ENCODE results near the gene INKA2. TPM values are rescaled to one million over a fixed set of nuclear protein-coding genes. Genes with fewer than 3 reads are reported as not detected.

Gene INKA2
- total RNA-seq, 1 experiment from 2014 or later, result 0.62 TPM

DNA sequence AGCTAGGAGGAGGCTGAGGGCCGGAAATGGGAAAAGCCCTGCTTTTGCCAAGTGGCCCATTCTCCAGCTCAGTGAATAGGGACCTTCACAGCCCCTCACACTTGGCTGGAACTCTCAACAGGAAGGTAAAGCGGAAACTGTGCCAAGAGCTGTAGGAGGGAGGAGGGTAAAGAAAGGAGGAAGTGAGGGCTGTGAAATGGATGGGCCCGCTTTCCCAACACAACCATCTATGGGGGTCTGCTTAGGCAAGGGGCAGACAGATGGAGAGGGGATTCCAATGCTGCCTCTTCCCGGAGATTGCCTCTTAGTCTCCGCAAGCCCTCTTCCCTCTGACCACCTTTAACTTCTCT lies 5.2 kb downstream of the INKA2 start:
- DNase-seq (ENCODE audit: low spot score), result no peak
- CTCF ChIA-PET, result no interaction called here
- TF ChIP-seq EZH2 (IDR thresholded peaks at IDR 0.05; ENCODE audit: borderline replicate concordance, low read depth, low read length, poor library complexity, severe bottlenecking) (no peak), CTCF (conservative IDR thresholded peaks at IDR 0.05; ENCODE audit: low read depth, low read length) (no peak)
- Histone ChIP-seq H3K36me3 (ENCODE audit: insufficient read depth, low read length, poor library complexity, severe bottlenecking) (no peaks in the 10 kb centered on the region), H3K4me3 (ENCODE audit: low read depth, low read length, poor library complexity, severe bottlenecking) (no peak overlapping the region), H3K9me3 (ENCODE audit: low read depth, low read length, poor library complexity, severe bottlenecking) (no peaks in the 10 kb centered on the region), H3K4me1 (ENCODE audit: insufficient read depth, low read length, poor library complexity, severe bottlenecking) (peaks cover 46% of the 10 kb centered on the region), H3K27ac (ENCODE audit: low read depth, low read length, poor library complexity, severe bottlenecking) (peak overlapping the region; percentile 8), H3K27me3 (replicated peaks; ENCODE audit: insufficient read depth, low read depth, low read length, poor library complexity) (no peaks in the 10 kb centered on the region)
- BruUV-seq (replicated peaks), result no TSS peak
- POLR2A ChIA-PET (ENCODE audit: low non-redundant PET), result no interaction called here
- intact Hi-C loops (cut with micrococcal nuclease; ENCODE audit: unreplicated experiment), result loop anchor here (1.0 kb wide), 1 partner anchor 14 kb away; no protein-coding TSS in a partner anchor

- H3K27ac ChIP-seq (ENCODE audit: low read depth, low read length, poor library complexity, severe bottlenecking), result peak overlapping the region; percentile 8
- no peaks in the 10 kb centered on the region for H3K36me3 ChIP-seq (ENCODE audit: insufficient read depth, low read length, poor library complexity, severe bottlenecking)
- no peaks in the 10 kb centered on the region for H3K27me3 ChIP-seq (replicated peaks; ENCODE audit: insufficient read depth, low read depth, low read length, poor library complexity)
- TF ChIP-seq CTCF (conservative IDR thresholded peaks at IDR 0.05; ENCODE audit: low read depth, low read length), result no peak
- no peak for TF ChIP-seq EZH2 (IDR thresholded peaks at IDR 0.05; ENCODE audit: borderline replicate concordance, low read depth, low read length, poor library complexity, severe bottlenecking)
- DNase-seq (ENCODE audit: low spot score), result no peak
- CTCF ChIA-PET, result no interaction called here
- no TSS peak for BruUV-seq (replicated peaks)
- intact Hi-C loops (cut with micrococcal nuclease; ENCODE audit: unreplicated experiment), result loop anchor here (1.0 kb wide), 1 partner anchor 13 kb away; no protein-coding TSS in a partner anchor
- H3K4me3 ChIP-seq (ENCODE audit: low read depth, low read length, poor library complexity, severe bottlenecking), result no peak overlapping the region
- POLR2A ChIA-PET (ENCODE audit: low non-redundant PET), result no interaction called here
- H3K4me1 ChIP-seq (ENCODE audit: insufficient read depth, low read length, poor library complexity, severe bottlenecking), result peaks cover 46% of the 10 kb centered on the region
- no peaks in the 10 kb centered on the region for H3K9me3 ChIP-seq (ENCODE audit: low read depth, low read length, poor library complexity, severe bottlenecking)
These were observed 5.8 kb downstream of the INKA2 start for GRCh38 chr1:111733183-111733991.

DNA sequence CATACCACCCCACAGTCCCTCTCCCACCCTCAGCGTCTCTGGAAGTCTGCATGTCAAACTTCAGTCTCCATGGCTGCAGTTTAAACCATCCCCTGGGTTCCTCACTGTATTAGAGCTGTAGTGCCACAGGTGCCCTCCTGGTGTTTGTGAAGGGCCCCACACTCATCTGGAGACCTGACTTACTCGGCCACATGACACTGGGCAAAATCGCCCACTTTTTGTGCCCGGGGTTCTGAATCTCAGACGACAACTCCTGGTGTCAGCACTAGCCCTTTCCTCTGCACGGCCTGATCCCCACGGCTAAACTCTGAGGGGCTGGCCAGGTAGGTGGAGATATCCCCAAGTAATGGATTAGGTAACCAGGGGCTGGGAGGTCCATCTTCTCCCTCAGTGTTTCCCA lies 6.5 kb downstream of the INKA2 start:
- POLR2A ChIA-PET (ENCODE audit: low non-redundant PET), result no interaction called here
- intact Hi-C loops (cut with micrococcal nuclease; ENCODE audit: unreplicated experiment), result loop anchor here (1.0 kb wide), 1 partner anchor 12 kb away; no protein-coding TSS in a partner anchor
- Histone ChIP-seq H3K9me3 (ENCODE audit: low read depth, low read length, poor library complexity, severe bottlenecking) (no peaks in the 10 kb centered on the region), H3K4me1 (ENCODE audit: insufficient read depth, low read length, poor library complexity, severe bottlenecking) (peaks cover 41% of the 10 kb centered on the region), H3K27ac (ENCODE audit: low read depth, low read length, poor library complexity, severe bottlenecking) (no peak overlapping the region), H3K36me3 (ENCODE audit: insufficient read depth, low read length, poor library complexity, severe bottlenecking) (no peaks in the 10 kb centered on the region), H3K4me3 (ENCODE audit: low read depth, low read length, poor library complexity, severe bottlenecking) (no peak overlapping the region), H3K27me3 (replicated peaks; ENCODE audit: insufficient read depth, low read depth, low read length, poor library complexity) (no peaks in the 10 kb centered on the region)
- CTCF ChIA-PET, result no interaction called here
- TF ChIP-seq CTCF (conservative IDR thresholded peaks at IDR 0.05; ENCODE audit: low read depth, low read length) (no peak), EZH2 (IDR thresholded peaks at IDR 0.05; ENCODE audit: borderline replicate concordance, low read depth, low read length, poor library complexity, severe bottlenecking) (no peak)
- no TSS peak for BruUV-seq (replicated peaks)
- DNase-seq (ENCODE audit: low spot score), result no peak

All from A673 (cell line).